WI38 (cell line): Measurements from ENCODE around the gene PCNX4.

Experiments
- H3K4me3 ChIP-seq: 2 replicates; pipeline ENCODE4 v1.5.1; 2011; ENCODE audit warnings: low read depth, mild to moderate bottlenecking, control low read depth, low read length
- TF ChIP-seq, protein P1 (sequence below): IDR thresholded peaks from 2 replicates; pipeline ENCODE4 v1.5.1; 2012; ENCODE audit warnings: low read depth, mild to moderate bottlenecking, control low read depth, low read length

The PCNX4 gene

DNA sequence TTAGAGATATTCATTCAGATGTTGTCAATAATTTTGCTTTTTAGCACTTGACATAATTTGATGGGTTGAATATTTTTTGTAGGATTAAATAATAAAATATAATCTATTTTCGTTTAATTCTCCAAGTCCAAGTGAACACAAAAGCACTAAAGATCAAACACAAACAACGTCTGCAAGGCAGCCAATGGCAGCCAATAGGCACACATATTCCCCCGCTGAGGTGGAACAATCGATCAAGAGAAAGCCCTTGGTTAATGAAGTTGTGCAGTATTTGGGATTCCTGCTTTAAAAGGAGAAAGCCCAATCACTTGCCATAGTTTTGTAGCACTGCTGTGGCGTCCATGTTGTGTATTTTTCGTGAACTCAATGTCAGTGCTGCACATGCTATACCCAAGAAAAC is 72.0 kb downstream of the PCNX4 start:
- TF ChIP-seq, protein P1, sequence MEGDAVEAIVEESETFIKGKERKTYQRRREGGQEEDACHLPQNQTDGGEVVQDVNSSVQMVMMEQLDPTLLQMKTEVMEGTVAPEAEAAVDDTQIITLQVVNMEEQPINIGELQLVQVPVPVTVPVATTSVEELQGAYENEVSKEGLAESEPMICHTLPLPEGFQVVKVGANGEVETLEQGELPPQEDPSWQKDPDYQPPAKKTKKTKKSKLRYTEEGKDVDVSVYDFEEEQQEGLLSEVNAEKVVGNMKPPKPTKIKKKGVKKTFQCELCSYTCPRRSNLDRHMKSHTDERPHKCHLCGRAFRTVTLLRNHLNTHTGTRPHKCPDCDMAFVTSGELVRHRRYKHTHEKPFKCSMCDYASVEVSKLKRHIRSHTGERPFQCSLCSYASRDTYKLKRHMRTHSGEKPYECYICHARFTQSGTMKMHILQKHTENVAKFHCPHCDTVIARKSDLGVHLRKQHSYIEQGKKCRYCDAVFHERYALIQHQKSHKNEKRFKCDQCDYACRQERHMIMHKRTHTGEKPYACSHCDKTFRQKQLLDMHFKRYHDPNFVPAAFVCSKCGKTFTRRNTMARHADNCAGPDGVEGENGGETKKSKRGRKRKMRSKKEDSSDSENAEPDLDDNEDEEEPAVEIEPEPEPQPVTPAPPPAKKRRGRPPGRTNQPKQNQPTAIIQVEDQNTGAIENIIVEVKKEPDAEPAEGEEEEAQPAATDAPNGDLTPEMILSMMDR, result no peak
- H3K4me3 ChIP-seq, result peak overlapping the region; percentile 92

- TF ChIP-seq, protein P1, result no peak
- peak overlapping the region; percentile 92 for H3K4me3 ChIP-seq
Observed at GRCh38 chr14:60164404-60164711, 72.6 kb downstream of the PCNX4 start.

GRCh38 chr14:60164712-60165546 is 73.2 kb downstream of the PCNX4 start, which contains the start of gene DHRS7:
TSS of gene DHRS7 (minus strand) at chr14:60165398. CDS start at chr14:60165309, 89 bp downstream.
- peak within 1 kb of the TSS; percentile 92 for H3K4me3 ChIP-seq
- TF ChIP-seq, protein P1, result peak; percentile 50; the same call in 1 of the 2 replicates

GRCh38 chr14:60165547-60165876 is 73.8 kb downstream of the PCNX4 start:
- TF ChIP-seq, protein P1, result no peak; the same call in 1 of the 2 replicates
- peak overlapping the region; percentile 92 for H3K4me3 ChIP-seq

DNA sequence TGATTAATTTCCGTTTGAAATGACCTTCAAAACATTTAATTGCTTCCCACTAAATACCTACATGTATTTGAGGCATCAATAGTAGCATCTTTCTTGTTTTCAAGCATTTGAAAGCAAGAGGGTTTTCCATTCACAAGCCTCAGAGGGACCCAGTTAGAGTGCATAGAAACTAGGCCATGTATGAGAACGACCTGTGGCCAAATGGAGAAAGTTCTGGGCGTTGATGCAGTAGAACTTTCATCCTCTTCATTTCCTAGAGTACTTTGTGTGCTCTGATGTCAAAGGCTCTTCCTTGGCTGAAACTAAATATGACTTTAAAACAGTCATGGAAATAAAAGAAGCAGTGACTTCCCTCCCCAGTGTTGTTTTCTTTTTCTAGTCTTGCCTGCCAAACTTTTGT is 74.4 kb downstream of the PCNX4 start:
- TF ChIP-seq, protein P1, result no peak
- no peak overlapping the region for H3K4me3 ChIP-seq

DNA sequence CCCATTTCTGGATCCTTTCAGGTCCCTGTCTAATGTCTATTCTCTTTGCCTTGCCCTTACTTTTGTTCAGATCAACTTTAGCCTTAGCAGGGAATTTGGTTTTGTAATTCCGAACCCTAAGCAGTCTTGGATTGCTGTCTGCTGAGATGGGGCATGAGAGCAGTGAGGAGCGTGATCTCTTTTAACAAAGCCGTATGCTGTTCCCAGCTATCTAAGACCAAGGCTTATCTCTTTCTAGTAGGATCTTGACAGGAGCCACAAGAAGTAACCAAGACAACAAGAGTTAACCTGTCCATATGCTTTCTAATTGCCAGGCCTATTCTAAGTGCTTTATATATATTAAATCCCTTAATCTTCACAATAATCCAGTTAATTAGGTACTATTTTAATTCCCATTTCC is 78.0 kb downstream of the PCNX4 start:
- TF ChIP-seq, protein P1, result no peak
- H3K4me3 ChIP-seq, result no peak overlapping the region

- TF ChIP-seq, protein P1, result no peak
- H3K4me3 ChIP-seq, result no peak overlapping the region
Observed at GRCh38 chr14:60170948-60171347, 79.2 kb downstream of the PCNX4 start.
